Neutrophil (primary cell): Measurements from ENCODE around the gene SLC38A1.

Experiments used
- H3K27ac ChIP-seq: fragments of 200-600 bp; sonication (generic); 2 replicates; pipeline ENCODE4 v1.5.1; 2016; ENCODE audit warnings: mild to moderate bottlenecking, moderate library complexity
- H3K27me3 ChIP-seq: fragments of 200-600 bp; sonication (generic); 2 replicates; pipeline ENCODE4 v1.6.0; 2016; ENCODE audit warnings: mild to moderate bottlenecking
- H3K36me3 ChIP-seq: fragments of 200-600 bp; sonication (generic); 2 replicates; pipeline ENCODE4 v1.5.1; 2017
- H3K4me1 ChIP-seq, 2 experiments: fragments of 200-600 bp in 1 of 2; sonication (generic) in 1 of 2; 1 replicate in 1 of 2; 2 replicates in 1 of 2; pipeline versions ENCODE4 v1.5.1 to v1.6.1; 2013 to 2016; ENCODE audit warnings: low read depth in 1 of 2, low read length in 1 of 2, mild to moderate bottlenecking in 1 of 2, moderate library complexity in 1 of 2; ENCODE audit not compliant: control insufficient read depth in 1 of 2, insufficient read depth in 1 of 2
- H3K4me3 ChIP-seq, 2 experiments: fragments of 200-600 bp in 1 of 2; sonication (generic) in 1 of 2; 1 replicate in 1 of 2; 2 replicates in 1 of 2; pipeline ENCODE4 v1.5.1; 2013 to 2016; ENCODE audit warnings: low read depth in 1 of 2, low read length in 1 of 2, mild to moderate bottlenecking in 1 of 2, moderate library complexity in 1 of 2
- H3K9me3 ChIP-seq: fragments of 200-600 bp; sonication (generic); 2 replicates; pipeline ENCODE4 v1.5.1; 2016
- TF ChIP-seq, protein P1 (sequence below): fragments of 200-600 bp; sonication (generic); IDR thresholded peaks from 2 replicates; pipeline ENCODE4 v1.5.1; 2016; ENCODE audit warnings: antibody characterized with exemption

The SLC38A1 gene

GRCh38 chr12:46268583-46269428, at the start of gene SLC38A1:
SLC38A1 (minus strand) TSS chr12:46269043; CDS start chr12:46239800, 29,243 bp downstream.
- Histone ChIP-seq H3K4me1 (peaks cover 24 to 41% of the 10 kb centered on the region in 2 experiments), H3K27ac (peak within 1 kb of the TSS; percentile 66)

DNA sequence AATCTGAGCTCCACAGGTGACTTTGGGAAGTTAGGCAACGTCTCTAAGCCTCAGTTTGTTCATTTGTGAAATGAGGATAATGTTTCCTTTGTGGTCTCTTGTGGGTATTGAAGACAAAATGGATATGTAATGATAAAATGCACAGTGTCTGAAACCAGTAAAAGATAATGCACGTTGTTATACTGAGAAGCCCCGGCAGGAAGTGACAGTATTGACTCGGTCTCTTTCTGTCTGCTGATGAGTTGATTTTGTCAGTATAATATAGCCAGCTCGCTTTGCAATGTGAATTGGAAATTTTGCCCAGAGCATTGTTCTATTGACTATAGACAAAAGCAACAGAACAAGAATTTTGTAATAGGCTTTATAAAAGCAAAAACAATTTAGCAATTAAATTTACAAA, 49.2 kb upstream of the SLC38A1 start:
- H3K36me3 ChIP-seq = no peaks in the 10 kb centered on the region
- H3K9me3 ChIP-seq = no peaks in the 10 kb centered on the region
- no peaks in the 10 kb centered on the region for H3K4me1 ChIP-seq
- TF ChIP-seq, protein P1, sequence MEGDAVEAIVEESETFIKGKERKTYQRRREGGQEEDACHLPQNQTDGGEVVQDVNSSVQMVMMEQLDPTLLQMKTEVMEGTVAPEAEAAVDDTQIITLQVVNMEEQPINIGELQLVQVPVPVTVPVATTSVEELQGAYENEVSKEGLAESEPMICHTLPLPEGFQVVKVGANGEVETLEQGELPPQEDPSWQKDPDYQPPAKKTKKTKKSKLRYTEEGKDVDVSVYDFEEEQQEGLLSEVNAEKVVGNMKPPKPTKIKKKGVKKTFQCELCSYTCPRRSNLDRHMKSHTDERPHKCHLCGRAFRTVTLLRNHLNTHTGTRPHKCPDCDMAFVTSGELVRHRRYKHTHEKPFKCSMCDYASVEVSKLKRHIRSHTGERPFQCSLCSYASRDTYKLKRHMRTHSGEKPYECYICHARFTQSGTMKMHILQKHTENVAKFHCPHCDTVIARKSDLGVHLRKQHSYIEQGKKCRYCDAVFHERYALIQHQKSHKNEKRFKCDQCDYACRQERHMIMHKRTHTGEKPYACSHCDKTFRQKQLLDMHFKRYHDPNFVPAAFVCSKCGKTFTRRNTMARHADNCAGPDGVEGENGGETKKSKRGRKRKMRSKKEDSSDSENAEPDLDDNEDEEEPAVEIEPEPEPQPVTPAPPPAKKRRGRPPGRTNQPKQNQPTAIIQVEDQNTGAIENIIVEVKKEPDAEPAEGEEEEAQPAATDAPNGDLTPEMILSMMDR = no peak
- no peaks in the 10 kb centered on the region for H3K27me3 ChIP-seq
- no peak overlapping the region for H3K27ac ChIP-seq
- no peak overlapping the region for H3K4me3 ChIP-seq

More at GRCh38 chr12:46268583-46269428, at the start of gene SLC38A1:
- no peaks in the 10 kb centered on the region for H3K36me3 ChIP-seq
- TF ChIP-seq, protein P1 = peak; percentile 39
- H3K4me3 ChIP-seq = peak within 1 kb of the TSS; percentile 86 to 92
- H3K9me3 ChIP-seq = no peaks in the 10 kb centered on the region
- peaks cover 6% of the 10 kb centered on the region for H3K27me3 ChIP-seq

- H3K9me3 ChIP-seq = no peaks in the 10 kb centered on the region
- H3K4me1 ChIP-seq = no peaks in the 10 kb centered on the region
- TF ChIP-seq, protein P1 = no peak
- H3K27ac ChIP-seq = no peak overlapping the region
- no peaks in the 10 kb centered on the region for H3K27me3 ChIP-seq
- no peaks in the 10 kb centered on the region for H3K36me3 ChIP-seq
- no peak overlapping the region for H3K4me3 ChIP-seq
Measured at GRCh38 chr12:46304070-46304469, 35.2 kb upstream of the SLC38A1 start.

DNA sequence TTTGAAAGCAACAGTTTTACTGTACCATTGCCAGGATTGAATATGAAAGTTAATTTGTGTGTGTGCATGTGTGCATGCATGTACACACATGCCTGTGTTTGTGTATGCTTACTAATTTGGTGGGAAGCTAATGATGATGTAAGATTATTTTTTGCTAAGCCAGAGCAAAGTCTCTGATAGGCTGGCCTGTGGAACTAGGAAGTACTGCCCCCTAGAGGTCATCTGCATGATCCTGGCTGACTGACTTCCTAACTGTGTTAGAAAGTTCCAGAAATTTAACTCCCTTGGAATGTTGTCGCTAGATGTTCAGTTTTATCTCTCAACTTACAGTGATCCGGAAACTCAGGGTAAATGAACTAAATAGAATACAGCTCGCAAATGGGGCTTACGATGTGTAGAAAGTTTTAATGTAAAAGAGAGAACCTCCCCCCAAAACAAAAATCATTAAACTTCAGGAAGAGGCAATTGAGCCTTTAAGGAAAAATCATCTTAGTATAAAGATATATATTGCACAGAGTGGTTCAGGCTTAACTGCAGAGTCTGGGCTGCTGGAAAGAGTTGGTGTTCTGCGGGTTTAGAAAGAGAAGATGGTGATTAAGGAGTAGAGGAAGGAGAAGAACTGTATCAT, 34.3 kb upstream of the SLC38A1 start:
- TF ChIP-seq, protein P1 = peak; percentile 73
- no peak overlapping the region for H3K4me3 ChIP-seq

DNA sequence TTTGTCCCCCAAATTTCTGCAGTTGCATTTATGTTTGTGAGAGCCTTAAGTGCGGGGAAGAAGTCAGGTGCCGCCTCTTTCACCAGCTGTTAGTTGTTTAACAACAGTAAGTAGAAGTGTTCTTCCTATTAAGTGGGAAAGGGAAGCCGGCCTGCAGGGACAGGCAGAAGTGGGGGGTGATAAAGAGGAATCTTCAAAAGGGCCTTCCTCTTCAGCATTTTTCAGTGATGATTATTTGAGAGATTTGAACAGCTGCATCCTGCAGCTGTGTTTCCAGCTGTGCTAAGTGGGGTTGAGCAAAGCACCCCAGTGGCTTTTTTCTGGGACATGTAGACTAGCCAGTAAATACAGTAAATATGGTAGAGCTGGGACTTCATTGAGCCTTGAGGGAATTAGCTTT, 32.1 kb upstream of the SLC38A1 start:
- no peaks in the 10 kb centered on the region for H3K9me3 ChIP-seq
- TF ChIP-seq, protein P1 = no peak
- no peak overlapping the region for H3K27ac ChIP-seq

More for the DNA sequence above, 34.3 kb upstream of the SLC38A1 start:
- H3K36me3 ChIP-seq = no peaks in the 10 kb centered on the region
- no peak overlapping the region for H3K27ac ChIP-seq
- H3K9me3 ChIP-seq = no peaks in the 10 kb centered on the region
- H3K4me1 ChIP-seq = no peaks in the 10 kb centered on the region
- no peaks in the 10 kb centered on the region for H3K27me3 ChIP-seq

More for the DNA sequence above, 32.1 kb upstream of the SLC38A1 start:
- Histone ChIP-seq H3K4me1 (no peaks in the 10 kb centered on the region), H3K36me3 (no peaks in the 10 kb centered on the region), H3K27me3 (no peaks in the 10 kb centered on the region), H3K4me3 (no peak overlapping the region)
